Measurements from ENCODE around the gene SYT7. TPM values are rescaled to one million over a fixed set of nuclear protein-coding genes. Genes with fewer than 3 reads are reported as not detected.

SYT7 gene
- total and polyA plus RNA-seq, 10 of the 15 experiments (the other 5 are each of a cell fraction or from before 2014, with no cell fraction given) = not detected

GRCh38 chr11:61575886-61576861, 4.7 kb downstream of the SYT7 start:
- no peak for FAIRE-seq
- SMC1A ChIA-PET (ENCODE audit: uncharacterized antibody, unreplicated experiment) = no interaction called here

GRCh38 chr11:61574611-61575010, 6.3 kb downstream of the SYT7 start:
- Histone ChIP-seq H3K27ac (ENCODE audit: control insufficient read depth, insufficient read depth) (no peak overlapping the region), H3K9me3 (replicated peaks; ENCODE audit: control insufficient read depth, insufficient read depth, low read length) (no peaks in the 10 kb centered on the region), H3K4me2 (ENCODE audit: control insufficient read depth, insufficient read depth) (no peak overlapping the region), H3K36me3 (ENCODE audit: control insufficient read depth in 2 of 2, insufficient read depth in 2 of 2, low read length in 1 of 2) (no peaks in the 10 kb centered on the region), H3K9ac (ENCODE audit: control insufficient read depth, insufficient read depth, low read length) (no peak overlapping the region), H4K20me1 (ENCODE audit: control insufficient read depth, insufficient read depth) (no peaks in the 10 kb centered on the region; the same call in 1 of the 2 replicates), H3K4me3 (no peak overlapping the region), H3K27me3 (replicated peaks in 1 of 2; ENCODE audit: control insufficient read depth in 2 of 2, insufficient read depth in 2 of 2, low read length in 1 of 2) (peaks cover 6 to 10% of the 10 kb centered on the region in 2 experiments), H3K4me1 (ENCODE audit: control insufficient read depth, insufficient read depth, low read length) (no peaks in the 10 kb centered on the region), H3K79me2 (ENCODE audit: control insufficient read depth, insufficient read depth, low read length) (no peaks in the 10 kb centered on the region), H2AFZ (ENCODE audit: control insufficient read depth, low read depth, low read length) (no peak overlapping the region)
- DNase-seq (ENCODE audit: low read depth, low spot score) = no peak
- in situ Hi-C loops (cut with MboI) = no loop called here
- WGBS (ENCODE audit: insufficient coverage, insufficient replicate concordance, low lambda C conversion rate, missing lambda C conversion rate) = 41% methylated on average over 14 of the region's 14 CpGs
- SMC1A ChIA-PET (ENCODE audit: uncharacterized antibody, unreplicated experiment) = interaction anchor here (1.5 kb wide), 1 partner anchor 11 kb away, joined by 3 read pairs; no protein-coding TSS in a partner anchor
- CTCF ChIA-PET = interaction anchor here (1.1 kb wide), 1 partner anchor 58 kb away, joined by 3 read pairs; no protein-coding TSS in a partner anchor
- RAD21 ChIA-PET (ENCODE audit: unreplicated experiment) = no interaction called here
- no TSS peak for BruUV-seq (replicated peaks)
- intact Hi-C loops (cut with micrococcal nuclease; ENCODE audit: unreplicated experiment) = no loop called here
- no peak for ATAC-seq
- no peak for TF ChIP-seq ZNF592 (IDR thresholded peaks at IDR 0.05)
- POLR2A ChIA-PET = no interaction called here
- FAIRE-seq = no peak

More at GRCh38 chr11:61575886-61576861, 4.7 kb downstream of the SYT7 start:
- TF ChIP-seq ATF3 (IDR thresholded peaks at IDR 0.05; ENCODE audit: borderline replicate concordance, extremely low read depth, low read depth, low read length) = no peak
- Histone ChIP-seq H3K4me3 (no peak overlapping the region), H3K27ac (ENCODE audit: control insufficient read depth, insufficient read depth) (no peak overlapping the region), H3K4me1 (ENCODE audit: control insufficient read depth, insufficient read depth, low read length) (no peaks in the 10 kb centered on the region), H3K36me3 (ENCODE audit: control insufficient read depth in 2 of 2, insufficient read depth in 2 of 2, low read length in 1 of 2) (no peaks in the 10 kb centered on the region), H4K20me1 (ENCODE audit: control insufficient read depth, insufficient read depth) (no peaks in the 10 kb centered on the region; the same call in 1 of the 2 replicates), H3K9me3 (replicated peaks; ENCODE audit: control insufficient read depth, insufficient read depth, low read length) (no peaks in the 10 kb centered on the region), H3K27me3 (replicated peaks in 1 of 2; ENCODE audit: control insufficient read depth in 2 of 2, insufficient read depth in 2 of 2, low read length in 1 of 2) (peaks cover 10 to 17% of the 10 kb centered on the region in 2 experiments), H3K9ac (ENCODE audit: control insufficient read depth, insufficient read depth, low read length) (no peak overlapping the region), H2AFZ (ENCODE audit: control insufficient read depth, low read depth, low read length) (no peak overlapping the region), H3K79me2 (ENCODE audit: control insufficient read depth, insufficient read depth, low read length) (no peaks in the 10 kb centered on the region), H3K4me2 (ENCODE audit: control insufficient read depth, insufficient read depth) (no peak overlapping the region)
- ChIA-PET RAD21 (ENCODE audit: unreplicated experiment) (no interaction called here), POLR2A (no interaction called here), CTCF (no interaction called here)
- BruUV-seq (replicated peaks) = no TSS peak
- intact Hi-C loops (cut with micrococcal nuclease; ENCODE audit: unreplicated experiment) = no loop called here
- in situ Hi-C loops (cut with MboI) = no loop called here
- 26% methylated on average over 16 of the region's 20 CpGs for WGBS (ENCODE audit: insufficient coverage, insufficient replicate concordance, low lambda C conversion rate, missing lambda C conversion rate)
- ATAC-seq (no peak), DNase-seq (ENCODE audit: low read depth, low spot score) (no peak)

All from GM12878 (cell line).